MCF 10A (cell line): Measurements from ENCODE around the gene C1QA. TPM values are rescaled to one million over a fixed set of nuclear protein-coding genes. Genes with fewer than 3 reads are reported as not detected.

ENCODE experiments used
- BruUV-seq: library from RNA; stranded (reverse); fragments of 400-500 nt; replicated peaks from 2 replicates; lab custom pipeline; 2021; lab: Mats Ljungman, UMichigan
- CTCF ChIA-PET: fragments of 300-600 bp; sonication (Branson Sonifier 250); formaldehyde crosslinking; extraction: SDS; loops from one replicate; lab custom pipeline; 2021; ENCODE audit warnings: antibody characterized with exemption, inconsistent platforms; lab: Yijun Ruan, JAX
- POLR2A ChIA-PET: fragments of 300-600, 350-650 bp; sonication (Branson Sonifier 250); formaldehyde crosslinking; extraction: SDS; loops from one replicate; lab custom pipeline; 2020; ENCODE audit warnings: antibody characterized with exemption, inconsistent platforms; lab: Yijun Ruan, JAX
- DNase-seq: peaks from one replicate; pipeline ENCODE4 v3.0.0-alpha.2; 2018; ENCODE audit not compliant: unreplicated experiment
- H3K27ac Mint-ChIP-seq: one replicate; pipeline ENCODE4 v1.8.0; 2022; ENCODE audit warnings: mild to moderate bottlenecking, low read depth, mixed read lengths; ENCODE audit not compliant: unreplicated experiment
- H3K27me3 Mint-ChIP-seq: one replicate; pipeline ENCODE4 v1.8.0; 2022; ENCODE audit warnings: mixed read lengths; ENCODE audit not compliant: insufficient read depth, unreplicated experiment
- H3K36me3 Mint-ChIP-seq: one replicate; pipeline ENCODE4 v1.8.0; 2022; ENCODE audit warnings: mild to moderate bottlenecking, moderate library complexity, mixed read lengths; ENCODE audit not compliant: insufficient read depth, unreplicated experiment
- H3K4me1 Mint-ChIP-seq: one replicate; pipeline ENCODE4 v1.8.0; 2022; ENCODE audit warnings: mixed read lengths; ENCODE audit not compliant: insufficient read depth, unreplicated experiment
- H3K4me3 Mint-ChIP-seq: one replicate; pipeline ENCODE4 v1.8.0; 2022; ENCODE audit warnings: mild to moderate bottlenecking, moderate library complexity, mixed read lengths; ENCODE audit not compliant: unreplicated experiment
- H3K9me3 Mint-ChIP-seq: one replicate; pipeline ENCODE4 v1.8.0; 2022; ENCODE audit warnings: mixed read lengths; ENCODE audit not compliant: unreplicated experiment
- intact Hi-C: fragments of 100-400 bp; cut with micrococcal nuclease; formaldehyde crosslinking; loops from 2 replicates; pipeline ENCODE4 v1.14.1; 2022
- total RNA-seq: library from RNA; stranded (reverse); gene quantifications from 2 replicates; pipeline ENCODE4 v1.2.3, GENCODE V29; 2022
- TF ChIP-seq, protein P1 (sequence below): fragments of 200-600 bp; IDR thresholded peaks from one replicate; pipeline ENCODE4 v1.8.0; 2022; ENCODE audit warnings: antibody characterized with exemption, mild to moderate bottlenecking; ENCODE audit not compliant: unreplicated experiment

C1QA gene
- total RNA-seq, 1 experiment from 2014 or later: not detected

DNA sequence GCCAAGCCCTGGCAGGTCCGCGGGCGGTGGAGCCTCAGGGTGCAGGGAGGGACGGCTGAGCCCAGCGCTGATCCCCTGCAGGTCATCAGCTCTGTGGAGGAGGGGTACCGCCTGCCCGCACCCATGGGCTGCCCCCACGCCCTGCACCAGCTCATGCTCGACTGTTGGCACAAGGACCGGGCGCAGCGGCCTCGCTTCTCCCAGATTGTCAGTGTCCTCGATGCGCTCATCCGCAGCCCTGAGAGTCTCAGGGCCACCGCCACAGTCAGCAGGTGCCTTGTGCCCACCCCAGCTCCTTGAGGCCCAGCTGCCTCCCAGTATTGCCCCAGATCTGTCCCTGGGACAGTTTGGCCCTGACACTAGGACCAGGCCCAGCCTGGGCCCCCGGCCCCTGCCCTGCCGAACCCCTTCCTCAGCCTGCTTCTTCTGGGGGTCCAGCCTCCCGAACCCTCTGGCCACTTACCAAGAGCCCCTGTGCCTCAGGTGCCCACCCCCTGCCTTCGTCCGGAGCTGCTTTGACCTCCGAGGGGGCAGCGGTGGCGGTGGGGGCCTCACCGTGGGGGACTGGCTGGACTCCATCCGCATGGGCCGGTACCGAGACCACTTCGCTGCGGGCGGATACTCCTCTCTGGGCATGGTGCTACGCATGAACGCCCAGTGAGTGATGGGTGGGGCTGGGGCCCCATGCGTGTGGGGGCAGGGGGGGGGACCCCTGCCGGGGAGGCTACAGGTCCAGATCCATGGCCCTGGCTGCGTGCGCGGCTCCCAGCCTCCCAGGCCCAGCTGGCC lies 35.4 kb upstream of the C1QA start:
- no peak for DNase-seq
- CTCF ChIA-PET: interaction anchor here (0.9 kb wide), 1 partner anchor 41 kb away, joined by 3 read pairs; no protein-coding TSS in a partner anchor
- no peak overlapping the region for H3K4me3 Mint-ChIP-seq
- no peak overlapping the region for H3K27ac Mint-ChIP-seq
- POLR2A ChIA-PET: no interaction called here
- H3K27me3 Mint-ChIP-seq: peaks cover 62% of the 10 kb centered on the region
- H3K4me1 Mint-ChIP-seq: no peaks in the 10 kb centered on the region
- intact Hi-C loops: no loop called here
- BruUV-seq: no TSS peak
- no peaks in the 10 kb centered on the region for H3K9me3 Mint-ChIP-seq
- no peaks in the 10 kb centered on the region for H3K36me3 Mint-ChIP-seq
- TF ChIP-seq, protein P1, sequence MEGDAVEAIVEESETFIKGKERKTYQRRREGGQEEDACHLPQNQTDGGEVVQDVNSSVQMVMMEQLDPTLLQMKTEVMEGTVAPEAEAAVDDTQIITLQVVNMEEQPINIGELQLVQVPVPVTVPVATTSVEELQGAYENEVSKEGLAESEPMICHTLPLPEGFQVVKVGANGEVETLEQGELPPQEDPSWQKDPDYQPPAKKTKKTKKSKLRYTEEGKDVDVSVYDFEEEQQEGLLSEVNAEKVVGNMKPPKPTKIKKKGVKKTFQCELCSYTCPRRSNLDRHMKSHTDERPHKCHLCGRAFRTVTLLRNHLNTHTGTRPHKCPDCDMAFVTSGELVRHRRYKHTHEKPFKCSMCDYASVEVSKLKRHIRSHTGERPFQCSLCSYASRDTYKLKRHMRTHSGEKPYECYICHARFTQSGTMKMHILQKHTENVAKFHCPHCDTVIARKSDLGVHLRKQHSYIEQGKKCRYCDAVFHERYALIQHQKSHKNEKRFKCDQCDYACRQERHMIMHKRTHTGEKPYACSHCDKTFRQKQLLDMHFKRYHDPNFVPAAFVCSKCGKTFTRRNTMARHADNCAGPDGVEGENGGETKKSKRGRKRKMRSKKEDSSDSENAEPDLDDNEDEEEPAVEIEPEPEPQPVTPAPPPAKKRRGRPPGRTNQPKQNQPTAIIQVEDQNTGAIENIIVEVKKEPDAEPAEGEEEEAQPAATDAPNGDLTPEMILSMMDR: no peak

DNA sequence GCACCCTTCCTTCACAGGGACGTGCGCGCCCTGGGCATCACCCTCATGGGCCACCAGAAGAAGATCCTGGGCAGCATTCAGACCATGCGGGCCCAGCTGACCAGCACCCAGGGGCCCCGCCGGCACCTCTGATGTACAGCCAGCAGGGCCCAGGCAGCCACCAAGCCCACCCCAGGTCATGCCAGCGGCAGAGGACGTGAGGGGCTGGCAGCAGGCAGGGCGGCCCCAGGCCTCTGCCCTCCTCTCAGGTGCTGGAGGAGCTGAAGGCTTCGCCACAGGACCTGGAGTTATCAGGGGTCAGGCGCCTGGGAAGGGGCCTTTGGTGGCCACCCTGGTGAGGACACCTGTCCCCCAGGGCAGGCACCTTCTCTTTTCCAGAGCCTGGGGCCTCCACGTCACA lies 34.8 kb upstream of the C1QA start:
- H3K36me3 Mint-ChIP-seq: no peaks in the 10 kb centered on the region
- CTCF ChIA-PET: no interaction called here
- POLR2A ChIA-PET: no interaction called here
- no peak overlapping the region for H3K4me3 Mint-ChIP-seq
- peaks cover 64% of the 10 kb centered on the region for H3K27me3 Mint-ChIP-seq
- no TSS peak for BruUV-seq
- H3K9me3 Mint-ChIP-seq: no peaks in the 10 kb centered on the region
- intact Hi-C loops: no loop called here
- TF ChIP-seq, protein P1: no peak
- no peak overlapping the region for H3K27ac Mint-ChIP-seq
- DNase-seq: no peak
- no peaks in the 10 kb centered on the region for H3K4me1 Mint-ChIP-seq

DNA sequence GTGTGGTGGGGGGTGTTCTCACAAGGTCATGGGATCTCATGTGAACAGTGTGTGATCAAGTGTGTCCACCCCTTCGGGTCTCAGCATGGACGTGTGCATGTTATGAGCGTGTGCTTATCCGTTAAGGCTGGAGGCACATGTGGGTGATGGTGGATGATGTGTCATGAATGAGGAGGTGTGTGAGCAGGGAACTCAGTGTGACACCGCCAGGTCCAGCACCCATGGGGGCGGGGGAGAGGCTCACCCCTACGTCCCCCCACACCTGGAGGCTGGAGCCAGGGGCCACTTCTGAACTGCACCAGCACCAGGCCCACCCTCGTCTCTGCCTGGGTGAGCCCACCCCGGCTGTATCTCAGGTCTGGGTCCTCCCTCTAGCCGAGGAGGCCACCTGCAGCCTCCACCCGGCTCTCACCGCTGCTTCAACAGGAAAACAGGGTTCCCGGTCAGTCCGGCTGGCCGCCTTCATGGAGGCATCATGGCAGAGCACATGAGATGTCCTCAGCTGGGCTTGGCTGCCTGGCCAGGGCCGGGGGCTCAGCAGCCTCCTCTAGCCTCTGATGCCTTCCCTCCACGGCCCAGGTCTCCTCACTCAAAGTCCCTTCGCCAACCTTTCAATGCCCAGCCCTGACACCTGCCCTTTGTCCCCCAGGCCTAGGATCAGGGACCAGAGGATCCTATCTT lies 34.2 kb upstream of the C1QA start:
- no peaks in the 10 kb centered on the region for H3K36me3 Mint-ChIP-seq
- H3K27ac Mint-ChIP-seq: no peak overlapping the region
- CTCF ChIA-PET: no interaction called here
- DNase-seq: no peak
- no peaks in the 10 kb centered on the region for H3K4me1 Mint-ChIP-seq
- intact Hi-C loops: no loop called here
- H3K27me3 Mint-ChIP-seq: peaks cover 70% of the 10 kb centered on the region
- POLR2A ChIA-PET: no interaction called here
- H3K9me3 Mint-ChIP-seq: no peaks in the 10 kb centered on the region
- H3K4me3 Mint-ChIP-seq: no peak overlapping the region
- TF ChIP-seq, protein P1: no peak
- no TSS peak for BruUV-seq

DNA sequence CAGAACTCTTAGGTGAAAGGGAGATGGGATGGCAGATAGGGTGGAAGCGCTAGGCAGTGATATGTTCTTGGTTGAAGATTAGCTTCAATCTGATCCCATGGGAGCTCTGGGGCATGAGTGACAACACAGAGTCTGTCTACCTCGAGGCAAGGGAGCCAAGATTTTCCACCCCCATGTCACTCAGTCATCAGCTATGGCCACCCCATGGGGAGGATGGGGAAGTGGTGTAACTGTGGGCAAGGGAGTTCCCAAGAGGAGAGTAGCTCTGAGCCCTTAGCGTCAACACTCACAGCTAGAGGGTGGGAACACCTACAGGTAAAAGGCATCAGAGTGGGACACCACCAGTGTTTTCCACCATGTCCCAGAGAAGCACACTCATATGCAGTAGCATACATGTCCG lies 30.3 kb upstream of the C1QA start:
- BruUV-seq: no TSS peak
- Mint-ChIP-seq H3K27me3 (peaks cover 82% of the 10 kb centered on the region), H3K36me3 (peaks cover 4% of the 10 kb centered on the region), H3K27ac (no peak overlapping the region), H3K4me3 (no peak overlapping the region), H3K4me1 (no peaks in the 10 kb centered on the region), H3K9me3 (no peaks in the 10 kb centered on the region)
- POLR2A ChIA-PET: no interaction called here
- no peak for DNase-seq
- TF ChIP-seq, protein P1: no peak
- intact Hi-C loops: no loop called here
- CTCF ChIA-PET: interaction anchor here (0.6 kb wide), 1 partner anchor 256 kb away, joined by 3 read pairs; no protein-coding TSS in a partner anchor
